ENCODE results near the gene C22orf42. TPM values are rescaled to one million over a fixed set of nuclear protein-coding genes. Genes with fewer than 3 reads are reported as not detected.
"Not testable (repeated sequence)": the region's sequence is repeated elsewhere in the genome, so short reads cannot be mapped to it uniquely, and the experiment has no call there.

C22orf42 gene
- total RNA-seq, 1 experiment from 2014 or later: not detected

DNA sequence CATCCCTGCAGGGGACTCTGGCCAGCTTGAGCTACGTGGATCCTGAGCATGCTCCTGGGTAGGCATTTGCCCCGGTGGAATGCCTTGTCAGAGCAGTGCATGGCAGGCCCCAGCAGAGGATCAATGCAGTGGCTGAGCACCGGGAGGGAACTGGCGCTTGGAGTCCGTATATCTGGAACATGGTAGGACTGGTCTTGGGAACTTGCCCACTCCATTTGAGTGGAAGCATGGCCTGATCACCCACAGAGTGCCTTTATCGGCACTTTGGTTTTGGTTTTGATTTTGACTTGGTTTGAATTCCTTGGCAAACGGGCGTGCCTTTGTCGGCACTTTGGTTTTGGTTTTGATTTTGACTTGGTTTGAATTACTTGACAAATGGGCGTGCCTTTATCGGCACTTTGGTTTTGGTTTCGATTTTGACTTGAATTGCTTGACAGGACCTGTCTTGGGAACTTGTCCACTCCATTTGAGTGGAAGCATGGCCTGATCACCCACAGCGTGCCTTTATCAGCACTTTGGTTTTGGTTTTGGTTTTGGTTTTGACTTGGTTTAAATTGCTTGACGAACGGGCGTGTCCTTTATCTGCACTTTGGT is 21.3 kb downstream of the C22orf42 start:
- not testable (repeated sequence) for H3K9me3 ChIP-seq (ENCODE audit: control insufficient read depth, low read depth, low read length); H3K9ac ChIP-seq (ENCODE audit: extremely low read depth, insufficient read length, low read length); H3K4ac ChIP-seq (ENCODE audit: low read depth, low read length); H3K4me1 ChIP-seq (ENCODE audit: insufficient read depth, low read length); H3K56ac ChIP-seq (ENCODE audit: insufficient read length, low read depth, low read length); H4K20me1 ChIP-seq (ENCODE audit: control insufficient read depth, insufficient read depth, insufficient read length); H4K91ac ChIP-seq (ENCODE audit: insufficient read length, low read depth, low read length); H3K23ac ChIP-seq (ENCODE audit: insufficient read length, low read depth, low read length); H3K36me3 Mint-ChIP-seq (ENCODE audit: insufficient read depth in 1 of 3, low read depth in 3 of 3); H3K79me1 ChIP-seq (ENCODE audit: insufficient read depth, low read depth, low read length, poor library complexity, severe bottlenecking); H2BK120ac ChIP-seq (ENCODE audit: low read depth, low read length, poor library complexity, severe bottlenecking); H2BK20ac ChIP-seq (ENCODE audit: low read depth, low read length, poor library complexity, severe bottlenecking); H2BK12ac ChIP-seq (ENCODE audit: insufficient read length, low read depth, low read length); H3K27me3 ChIP-seq (ENCODE audit: insufficient read depth, low read length); H2BK15ac ChIP-seq (ENCODE audit: low read depth, low read length); H3K4me3 Mint-ChIP-seq; H3K27ac ChIP-seq (ENCODE audit: insufficient read length, low read depth, low read length); H3T11ph ChIP-seq (ENCODE audit: low read length); H3K4me1 Mint-ChIP-seq; H3K23me2 ChIP-seq (ENCODE audit: insufficient read length, low read depth, low read length, poor library complexity, severe bottlenecking); H3K4me2 ChIP-seq (ENCODE audit: insufficient read depth, insufficient read length, low read length); H3K27ac Mint-ChIP-seq; H3K9me3 Mint-ChIP-seq; H2AFZ ChIP-seq (ENCODE audit: low read length); H3K14ac ChIP-seq (ENCODE audit: insufficient read depth, low read length); DNase-seq; H4K5ac ChIP-seq (ENCODE audit: insufficient read length, low read depth, low read length); H2BK5ac ChIP-seq (ENCODE audit: insufficient read length, low read length); H4K8ac ChIP-seq (replicated peaks; ENCODE audit: insufficient read length, low read depth, low read length); H3K18ac ChIP-seq (ENCODE audit: insufficient read length, low read depth, low read length); H2AK5ac ChIP-seq (ENCODE audit: insufficient read length, low read length); H3K79me2 ChIP-seq (ENCODE audit: insufficient read depth, low read length)
- peaks cover 43% of the 10 kb centered on the region for H3K27me3 Mint-ChIP-seq (ENCODE audit: low read depth)
- WGBS (ENCODE audit: extremely low coverage, insufficient read length, low lambda C conversion rate): no CpG with 5 or more reads among the region's 16 CpGs

DNA sequence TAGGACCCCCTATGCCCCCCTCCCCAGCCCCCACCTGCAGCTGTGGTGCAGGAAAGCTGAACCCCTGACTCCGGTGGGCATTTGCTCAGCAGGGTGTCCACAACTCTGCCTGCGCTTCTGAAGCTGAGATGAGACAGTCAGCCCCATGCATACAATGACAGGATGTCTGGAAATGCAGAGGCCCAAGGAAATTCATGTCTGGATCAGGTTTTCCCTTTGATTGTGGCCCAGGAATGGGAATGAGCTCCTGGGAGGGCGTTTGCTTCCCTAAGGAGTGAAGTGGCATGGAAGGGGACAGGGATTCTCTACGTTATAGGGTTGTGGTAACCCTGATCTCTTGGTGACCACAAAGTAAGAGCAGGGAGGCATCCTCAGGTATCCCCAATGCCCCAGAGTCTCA is 22.2 kb downstream of the C22orf42 start:
- not testable (repeated sequence) for DNase-seq; H3K9me3 ChIP-seq (ENCODE audit: control insufficient read depth, low read depth, low read length); H3K79me1 ChIP-seq (ENCODE audit: insufficient read depth, low read depth, low read length, poor library complexity, severe bottlenecking); H4K20me1 ChIP-seq (ENCODE audit: control insufficient read depth, insufficient read depth, insufficient read length); H3K9me3 Mint-ChIP-seq; H2BK120ac ChIP-seq (ENCODE audit: low read depth, low read length, poor library complexity, severe bottlenecking); H3K36me3 Mint-ChIP-seq (ENCODE audit: insufficient read depth in 1 of 3, low read depth in 3 of 3); H3K27ac Mint-ChIP-seq; H2BK15ac ChIP-seq (ENCODE audit: low read depth, low read length); H2BK20ac ChIP-seq (ENCODE audit: low read depth, low read length, poor library complexity, severe bottlenecking); H2AK5ac ChIP-seq (ENCODE audit: insufficient read length, low read length); H2BK5ac ChIP-seq (ENCODE audit: insufficient read length, low read length); H3K79me2 ChIP-seq (ENCODE audit: insufficient read depth, low read length); H3T11ph ChIP-seq (ENCODE audit: low read length); H3K4me1 Mint-ChIP-seq; H3K4me3 Mint-ChIP-seq; H3K4ac ChIP-seq (ENCODE audit: low read depth, low read length); H3K23me2 ChIP-seq (ENCODE audit: insufficient read length, low read depth, low read length, poor library complexity, severe bottlenecking); H3K27ac ChIP-seq (ENCODE audit: insufficient read length, low read depth, low read length); H3K27me3 ChIP-seq (ENCODE audit: insufficient read depth, low read length); H2BK12ac ChIP-seq (ENCODE audit: insufficient read length, low read depth, low read length); H4K8ac ChIP-seq (replicated peaks; ENCODE audit: insufficient read length, low read depth, low read length); H4K91ac ChIP-seq (ENCODE audit: insufficient read length, low read depth, low read length); H3K4me2 ChIP-seq (ENCODE audit: insufficient read depth, insufficient read length, low read length); H3K23ac ChIP-seq (ENCODE audit: insufficient read length, low read depth, low read length); H3K9ac ChIP-seq (ENCODE audit: extremely low read depth, insufficient read length, low read length); H3K14ac ChIP-seq (ENCODE audit: insufficient read depth, low read length); H3K18ac ChIP-seq (ENCODE audit: insufficient read length, low read depth, low read length); H2AFZ ChIP-seq (ENCODE audit: low read length); H4K5ac ChIP-seq (ENCODE audit: insufficient read length, low read depth, low read length); H3K56ac ChIP-seq (ENCODE audit: insufficient read length, low read depth, low read length); H3K4me1 ChIP-seq (ENCODE audit: insufficient read depth, low read length)
- peaks cover 39% of the 10 kb centered on the region for H3K27me3 Mint-ChIP-seq (ENCODE audit: low read depth)
- WGBS (ENCODE audit: extremely low coverage, insufficient read length, low lambda C conversion rate): no CpG with 5 or more reads among the region's 4 CpGs

All from H9 (cell line).